Hepatic stellate cell (primary cell): ENCODE measurements around the gene MINDY2.
"Not testable (repeated sequence)": the region's sequence is repeated elsewhere in the genome, so short reads cannot be mapped to it uniquely, and the experiment has no call there.

Experiments used
- DNase-seq: peaks from one replicate; pipeline ENCODE4 v3.0.0; 2011; ENCODE audit warnings: low spot score

MINDY2 gene

GRCh38 chr15:58752716-58753115, 18.4 kb upstream of the MINDY2 start:
- DNase-seq = no peak

- DNase-seq = no peak
Observed at GRCh38 chr15:58755350-58755749, 15.8 kb upstream of the MINDY2 start.

GRCh38 chr15:58755956-58756355, 15.1 kb upstream of the MINDY2 start:
- no peak for DNase-seq

GRCh38 chr15:58758141-58758540, 13.0 kb upstream of the MINDY2 start:
- DNase-seq = peak; percentile 26

- no peak for DNase-seq
Observed at GRCh38 chr15:58760385-58761009, 10.6 kb upstream of the MINDY2 start.

GRCh38 chr15:58761010-58761388, 10.1 kb upstream of the MINDY2 start:
- no peak for DNase-seq

GRCh38 chr15:58762285-58762684, 8.8 kb upstream of the MINDY2 start:
- DNase-seq = no peak

GRCh38 chr15:58762731-58763130, 8.4 kb upstream of the MINDY2 start:
- DNase-seq = no peak

GRCh38 chr15:58764468-58764867, 6.6 kb upstream of the MINDY2 start:
- DNase-seq = no peak

GRCh38 chr15:58766290-58766689, 4.8 kb upstream of the MINDY2 start:
- DNase-seq = no peak

GRCh38 chr15:58768601-58769004, 2.5 kb upstream of the MINDY2 start:
- DNase-seq = not testable (repeated sequence)

- DNase-seq = peak; percentile 78
Observed at GRCh38 chr15:58770519-58770856, 614 bp upstream of the MINDY2 start.

GRCh38 chr15:58771621-58772250, 634 bp downstream of the MINDY2 start:
- DNase-seq = peak; percentile 34

GRCh38 chr15:58773024-58773423, 1.9 kb downstream of the MINDY2 start:
- DNase-seq = no peak

GRCh38 chr15:58775402-58775801, 4.3 kb downstream of the MINDY2 start:
- DNase-seq = no peak

- DNase-seq = no peak
Observed at GRCh38 chr15:58777107-58777506, 6.0 kb downstream of the MINDY2 start.

GRCh38 chr15:58779554-58779953, 8.5 kb downstream of the MINDY2 start:
- DNase-seq = no peak

- no peak for DNase-seq
Observed at GRCh38 chr15:58785355-58785754, 14.3 kb downstream of the MINDY2 start.

- no peak for DNase-seq
Observed at GRCh38 chr15:58788056-58788710, 17.1 kb downstream of the MINDY2 start.

GRCh38 chr15:58793862-58794261, 22.8 kb downstream of the MINDY2 start:
- no peak for DNase-seq

- DNase-seq = no peak
Observed at GRCh38 chr15:58795825-58796224, 24.7 kb downstream of the MINDY2 start.

- DNase-seq = no peak
Observed at GRCh38 chr15:58797505-58797904, 26.4 kb downstream of the MINDY2 start.

- no peak for DNase-seq
Observed at GRCh38 chr15:58805095-58805494, 34.0 kb downstream of the MINDY2 start.

- not testable (repeated sequence) for DNase-seq
Observed at GRCh38 chr15:58823267-58823666, 52.2 kb downstream of the MINDY2 start.
